Sigmoid colon (tissue), 7 donors: Measurements from ENCODE around the gene NRG3. TPM values are rescaled to one million over a fixed set of nuclear protein-coding genes. Genes with fewer than 3 reads are reported as not detected.

ENCODE experiments used
- DNase-seq: peaks from one replicate; pipeline ENCODE4 v3.0.0-alpha.2; 2019
- H3K27ac ChIP-seq, 4 donors: fragments of 200-600 bp; sonication (generic); one replicate each; pipeline ENCODE4 v1.5.1; 2016 to 2019; ENCODE audit warnings: mild to moderate bottlenecking in 1 of 4
- H3K27me3 ChIP-seq, 3 donors: fragments of 200-600 bp; sonication (generic); one replicate each; pipeline ENCODE4 v1.5.1; 2019; ENCODE audit warnings: mild to moderate bottlenecking in 1 of 3
- H3K36me3 ChIP-seq, 4 donors: fragments of 200-600 bp; sonication (generic); one replicate each; pipeline ENCODE4 v1.5.1; 2016 to 2019
- H3K4me1 ChIP-seq, 4 donors: fragments of 200-600 bp; sonication (generic); one replicate each; pipeline ENCODE4 v1.5.1; 2017 to 2019
- H3K4me3 ChIP-seq, 4 donors: fragments of 200-600 bp; sonication (generic); one replicate each; pipeline ENCODE4 v1.5.1; 2017 to 2019; ENCODE audit warnings: mild to moderate bottlenecking in 2 of 4, moderate library complexity in 1 of 4
- H3K9me3 ChIP-seq, 4 donors: fragments of 200-600 bp in 3 of 4; sonication (generic) in 3 of 4; one replicate each; pipeline versions ENCODE4 v1.5.1 to v1.6.1; 2013 to 2019
- CTCF ChIP-seq, 4 experiments: fragments of 450-650 bp in 3 of 4; fragments of 200-600 bp in 1 of 4; IDR thresholded peaks; one replicate each; pipeline ENCODE4 v1.5.1; 2016 to 2019; ENCODE audit warnings: antibody characterized with exemption in 4 of 4, mild to moderate bottlenecking in 3 of 4, moderate library complexity in 2 of 4
- EP300 ChIP-seq, 4 donors: sonication (generic); formaldehyde crosslinking; IDR thresholded peaks; one replicate each; pipeline ENCODE4 v1.6.1; 2017; ENCODE audit warnings: antibody characterized with exemption in 4 of 4
- POLR2A ChIP-seq, 2 donors: fragments of 450-650 bp; IDR thresholded peaks; one replicate each; pipeline ENCODE4 v1.6.1; 2016; ENCODE audit warnings: antibody characterized with exemption in 2 of 2, mild to moderate bottlenecking in 2 of 2, moderate library complexity in 2 of 2
- POLR2AphosphoS5 ChIP-seq, 4 donors: sonication (generic); formaldehyde crosslinking; IDR thresholded peaks; one replicate each; pipeline ENCODE4 v1.6.1; 2017; ENCODE audit warnings: antibody characterized with exemption in 4 of 4
- WGBS, 2 donors: extraction: QIAGEN DNeasy Blood & Tissue Kit; methylation state at CpG; one replicate each; pipeline ENCODE4 v1.1.7; 2013; 5-methylcytosine and 5-hydroxymethylcytosine counted together
- intact Hi-C: fragments of 100-400 bp; cut with DNase I; formaldehyde crosslinking; loops from one replicate; pipeline ENCODE4 v1.15.1; 2023
- polyA plus RNA-seq, 3 donors: library from polyadenylated mRNA; stranded (reverse); fragments of 200-250 nt; gene quantifications; one replicate each; pipeline ENCODE4 v1.2.3, GENCODE V29; 2013
- total RNA-seq, 4 donors: library from RNA; depleted of rRNA; stranded (reverse); fragments of >200 nt; gene quantifications; one replicate each; pipeline ENCODE4 v1.1.0, GENCODE V29; 2016
- donor health status: healthy with polysubstance abuse.
- donor health status: Bipolar disorder and iron deficiency.
- donor health status: healthy.

The NRG3 gene
- total and polyA plus RNA-seq, 7 donors = 0.17 to 2.2 (median 0.82) TPM; not detected in 2

DNA sequence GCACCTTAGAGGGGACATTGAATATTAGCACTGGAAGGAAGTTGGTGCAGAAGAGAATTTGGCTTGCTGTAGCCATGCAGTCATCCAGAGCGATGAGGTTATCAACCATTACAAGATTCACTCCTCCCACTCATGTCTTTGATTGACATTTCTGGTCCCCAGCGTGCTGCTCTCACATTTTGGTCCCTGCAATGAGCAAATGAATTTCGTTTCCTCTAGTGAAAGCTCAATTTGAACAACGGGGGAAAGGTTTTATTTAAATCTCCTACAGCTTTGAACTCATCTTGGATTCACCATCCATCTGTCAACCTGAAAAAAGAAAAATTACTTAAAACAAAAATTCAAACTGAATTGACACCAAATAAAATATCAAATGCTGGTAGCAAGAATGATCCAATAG is 975.2 kb downstream of the NRG3 start:
- Histone ChIP-seq H3K27ac (no peak overlapping the region), H3K27me3 (no peaks in the 10 kb centered on the region), H3K4me1 (no peaks in the 10 kb centered on the region), H3K4me3 (no peak overlapping the region), H3K36me3 (no peaks in the 10 kb centered on the region), H3K9me3 (no peaks in the 10 kb centered on the region)
- intact Hi-C loops = no loop called here
- TF ChIP-seq POLR2AphosphoS5 (IDR thresholded peaks at IDR 0.05) (no peak), POLR2A (IDR thresholded peaks at IDR 0.05) (no peak), EP300 (IDR thresholded peaks at IDR 0.05) (no peak), CTCF (IDR thresholded peaks at IDR 0.05) (no peak)
- DNase-seq = no peak
- 66 to 72% methylated on average over 4 of the region's 4 CpGs for WGBS, 2 donors

DNA sequence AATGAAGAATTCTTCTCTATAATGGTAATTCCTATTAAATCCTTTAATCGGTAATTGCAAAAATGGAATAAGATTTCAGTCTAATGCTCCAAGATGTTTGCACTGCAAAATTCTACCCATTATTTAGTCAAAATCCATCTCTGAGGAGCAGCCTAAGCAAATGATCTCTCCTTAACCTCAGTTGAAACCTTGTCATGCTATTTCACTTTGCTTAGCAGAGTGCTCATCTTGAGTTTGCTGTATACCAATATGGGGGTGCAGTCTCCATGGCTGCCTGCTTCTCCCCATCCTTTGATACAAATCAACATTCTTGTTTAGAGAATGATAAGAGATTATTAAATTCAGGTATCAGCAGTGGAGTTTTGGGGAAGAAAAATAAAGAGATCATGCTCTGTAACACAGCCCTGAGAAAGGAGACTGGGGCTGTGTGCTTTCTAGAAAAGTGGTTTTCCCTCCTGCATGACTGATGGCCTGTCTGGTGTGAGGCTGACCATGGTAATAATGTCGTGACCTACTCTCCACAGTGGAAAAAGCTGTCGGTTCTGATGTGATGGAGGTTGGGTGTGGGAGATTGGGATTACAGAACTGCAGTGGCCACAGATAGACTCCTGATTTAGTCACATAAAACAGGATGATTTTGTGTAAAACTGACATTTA is 982.1 kb downstream of the NRG3 start:
- Histone ChIP-seq H3K4me1 (no peaks in the 10 kb centered on the region), H3K9me3 (no peaks in the 10 kb centered on the region), H3K36me3 (no peaks in the 10 kb centered on the region), H3K4me3 (no peak overlapping the region), H3K27ac (no peak overlapping the region), H3K27me3 (no peaks in the 10 kb centered on the region)
- no peak for DNase-seq
- TF ChIP-seq EP300 (IDR thresholded peaks at IDR 0.05) (no peak), CTCF (IDR thresholded peaks at IDR 0.05) (no peak), POLR2AphosphoS5 (IDR thresholded peaks at IDR 0.05) (no peak), POLR2A (IDR thresholded peaks at IDR 0.05) (no peak)
- 59 to 62% methylated on average over 3 of the region's 3 CpGs for WGBS, 2 donors
- intact Hi-C loops = no loop called here

GRCh38 chr10:82861889-82862288 is 986.9 kb downstream of the NRG3 start:
- no peaks in the 10 kb centered on the region for H3K27me3 ChIP-seq
- no peak overlapping the region for H3K4me3 ChIP-seq
- H3K9me3 ChIP-seq = no peaks in the 10 kb centered on the region
- DNase-seq = no peak
- WGBS, 2 donors = 91 to 92% methylated on average over 2 of the region's 2 CpGs
- no peak for TF ChIP-seq POLR2A (IDR thresholded peaks at IDR 0.05)
- no peak for TF ChIP-seq CTCF (IDR thresholded peaks at IDR 0.05)
- no peak for TF ChIP-seq EP300 (IDR thresholded peaks at IDR 0.05)
- no peak for TF ChIP-seq POLR2AphosphoS5 (IDR thresholded peaks at IDR 0.05)
- H3K36me3 ChIP-seq = no peaks in the 10 kb centered on the region
- no peaks in the 10 kb centered on the region for H3K4me1 ChIP-seq
- no peak overlapping the region for H3K27ac ChIP-seq
- intact Hi-C loops = no loop called here

- intact Hi-C loops = no loop called here
- 17 to 52% methylated on average over 1 of the region's 1 CpG for WGBS, 2 donors
- Histone ChIP-seq H3K27ac (no peak overlapping the region), H3K9me3 (no peaks in the 10 kb centered on the region), H3K4me3 (no peak overlapping the region), H3K36me3 (no peaks in the 10 kb centered on the region), H3K27me3 (no peaks in the 10 kb centered on the region), H3K4me1 (no peaks in the 10 kb centered on the region)
- no peak for DNase-seq
- TF ChIP-seq POLR2AphosphoS5 (IDR thresholded peaks at IDR 0.05) = no peak
- TF ChIP-seq EP300 (IDR thresholded peaks at IDR 0.05) = no peak
These were observed 990.4 kb downstream of the NRG3 start for GRCh38 chr10:82865366-82865765.

GRCh38 chr10:82866424-82867020 is 991.5 kb downstream of the NRG3 start:
- WGBS, 2 donors = 73 to 81% methylated on average over 6 of the region's 6 CpGs

More at GRCh38 chr10:82866424-82867020, 991.5 kb downstream of the NRG3 start:
- H3K27ac ChIP-seq = no peak overlapping the region
- H3K4me3 ChIP-seq = no peak overlapping the region
- TF ChIP-seq EP300 (IDR thresholded peaks at IDR 0.05) (no peak), POLR2A (IDR thresholded peaks at IDR 0.05) (no peak), POLR2AphosphoS5 (IDR thresholded peaks at IDR 0.05) (no peak), CTCF (IDR thresholded peaks at IDR 0.05) (no peak)
- no peaks in the 10 kb centered on the region for H3K36me3 ChIP-seq
- no peaks in the 10 kb centered on the region for H3K4me1 ChIP-seq
- H3K9me3 ChIP-seq = no peaks in the 10 kb centered on the region
- intact Hi-C loops = no loop called here
- no peak for DNase-seq
- no peaks in the 10 kb centered on the region for H3K27me3 ChIP-seq
